SU-DHL-6 (cell line): ENCODE measurements around the gene HYOU1.

ENCODE experiments used
- CTCF ChIP-seq: fragments of 200-600 bp; sonication (generic); IDR thresholded peaks from one replicate; pipeline ENCODE4 v1.5.1; 2017; ENCODE audit warnings: antibody characterized with exemption, mild to moderate bottlenecking, low read length, moderate library complexity; ENCODE audit not compliant: insufficient read depth, poor library complexity, severe bottlenecking
- EZH2phosphoT487 ChIP-seq: fragments of 200-600 bp; sonication (generic), shearing (Covaris generic); conservative IDR thresholded peaks from 2 replicates; pipeline ENCODE4 v1.6.1; 2018; ENCODE audit warnings: mild to moderate bottlenecking, antibody characterized with exemption, low read length, moderate library complexity, mixed read lengths

- TF ChIP-seq CTCF (no peak), EZH2phosphoT487 (no peak)
Observed at GRCh38 chr11:119067371-119068222, 10.6 kb upstream of the HYOU1 start, which contains the start of gene VPS11.
